HG02943 (cell line): ENCODE measurements around the gene CD1C.
"Not testable (repeated sequence)": the region's sequence is repeated elsewhere in the genome, so short reads cannot be mapped to it uniquely, and the experiment has no call there.

Experiments
- ATAC-seq: cut with Tn5 transposase; IDR thresholded peaks from one replicate; pipeline ENCODE4 v1.9.1; 2021; ENCODE audit warnings: mild to moderate bottlenecking, low read depth, moderate library complexity; ENCODE audit not compliant: unreplicated experiment

The CD1C gene

GRCh38 chr1:158289811-158290210, at the start of gene CD1C:
Gene CD1C, plus strand, starts transcription at chr1:158289923. Its CDS starts 142 bp downstream, at chr1:158290065.
- no peak for ATAC-seq

GRCh38 chr1:158246650-158247049, 43.1 kb upstream of the CD1C start:
- ATAC-seq = no peak

- ATAC-seq = peak; percentile 60
Observed at GRCh38 chr1:158248118-158248517, 41.6 kb upstream of the CD1C start.

- no peak for ATAC-seq
Observed at GRCh38 chr1:158248771-158249170, 41.0 kb upstream of the CD1C start.

- no peak for ATAC-seq
Observed at GRCh38 chr1:158249646-158250045, 40.1 kb upstream of the CD1C start.

- ATAC-seq = no peak
Observed at GRCh38 chr1:158251163-158251562, 38.6 kb upstream of the CD1C start.

GRCh38 chr1:158255656-158256055, 34.1 kb upstream of the CD1C start:
- no peak for ATAC-seq

- not testable (repeated sequence) for ATAC-seq
Observed at GRCh38 chr1:158256747-158257146, 33.0 kb upstream of the CD1C start.

- no peak for ATAC-seq
Observed at GRCh38 chr1:158257888-158258287, 31.8 kb upstream of the CD1C start.

- ATAC-seq = no peak
Observed at GRCh38 chr1:158259117-158259516, 30.6 kb upstream of the CD1C start.

GRCh38 chr1:158272681-158273080, 17.0 kb upstream of the CD1C start:
- ATAC-seq = no peak

- peak; percentile 76 for ATAC-seq
Observed at GRCh38 chr1:158274797-158275196, 14.9 kb upstream of the CD1C start.

- not testable (repeated sequence) for ATAC-seq
Observed at GRCh38 chr1:158282421-158282820, 7.3 kb upstream of the CD1C start.

- peak; percentile 41 for ATAC-seq
Observed at GRCh38 chr1:158283965-158284364, 5.8 kb upstream of the CD1C start.

GRCh38 chr1:158285756-158286241, 3.9 kb upstream of the CD1C start:
- peak; percentile 65 for ATAC-seq

GRCh38 chr1:158286487-158286886, 3.2 kb upstream of the CD1C start:
- ATAC-seq = no peak

GRCh38 chr1:158286941-158287346, 2.8 kb upstream of the CD1C start:
- ATAC-seq = no peak

- no peak for ATAC-seq
Observed at GRCh38 chr1:158290321-158290844, 660 bp downstream of the CD1C start.

- ATAC-seq = no peak
Observed at GRCh38 chr1:158295791-158296190, 6.1 kb downstream of the CD1C start.

- no peak for ATAC-seq
Observed at GRCh38 chr1:158310623-158311022, 20.9 kb downstream of the CD1C start.

- ATAC-seq = no peak
Observed at GRCh38 chr1:158311066-158311465, 21.3 kb downstream of the CD1C start.

- ATAC-seq = no peak
Observed at GRCh38 chr1:158323866-158324265, 34.1 kb downstream of the CD1C start.

GRCh38 chr1:158324395-158324794, 34.7 kb downstream of the CD1C start:
- no peak for ATAC-seq
